GM19240 (cell line): ENCODE data around the gene SLC22A7.

Source experiments
- DNase-seq: peaks from one replicate; pipeline ENCODE4 v3.0.0; 2011; ENCODE audit warnings: low spot score; ENCODE audit not compliant: insufficient read length

SLC22A7 gene

GRCh38 chr6:43297644-43298564 is at the start of gene SLC22A7:
Gene SLC22A7 (plus strand): TSS chr6:43298260. CDS start chr6:43298359, 99 bp downstream.
- DNase-seq, result no peak

GRCh38 chr6:43248791-43249190 is 49.3 kb upstream of the SLC22A7 start:
- DNase-seq, result no peak

DNA sequence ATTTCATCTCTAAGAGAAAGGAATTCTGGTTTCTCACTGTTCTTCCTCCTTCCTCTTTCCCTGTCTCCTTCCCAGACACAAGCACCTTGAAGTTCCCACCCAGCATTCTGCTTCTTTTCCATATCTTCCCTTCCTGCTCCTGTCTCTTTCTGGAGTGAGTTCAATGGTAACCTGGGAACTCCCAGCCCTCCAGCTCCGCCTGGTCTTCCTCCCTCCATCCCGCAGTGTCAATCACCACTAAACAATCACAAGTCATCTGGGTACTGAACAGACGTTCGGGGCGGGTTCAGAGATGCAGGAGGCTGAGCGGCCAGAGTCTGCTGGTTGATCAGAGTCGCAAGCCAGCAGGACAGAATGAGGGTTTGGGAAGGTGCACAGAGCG is 47.1 kb upstream of the SLC22A7 start:
- DNase-seq, result no peak

DNA sequence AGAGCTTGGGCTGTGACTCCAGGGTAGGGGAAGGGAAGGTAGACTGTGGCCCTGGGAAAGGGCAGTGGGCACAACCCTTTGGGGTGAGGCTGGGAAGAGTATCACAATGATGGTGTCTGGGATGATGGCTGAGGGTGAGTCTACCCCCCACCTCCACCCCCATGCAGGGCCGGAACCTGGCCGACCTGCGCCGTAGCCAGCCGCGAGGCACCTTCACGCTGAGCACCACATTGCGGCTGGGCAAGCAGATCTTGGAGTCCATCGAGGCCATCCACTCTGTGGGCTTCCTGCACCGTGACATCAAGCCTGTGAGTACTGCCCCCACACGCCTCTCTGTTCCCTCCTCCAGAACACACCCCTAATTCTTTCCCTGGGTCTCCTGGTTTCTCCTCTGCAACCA is 44.7 kb upstream of the SLC22A7 start:
- DNase-seq, result no peak

GRCh38 chr6:43254138-43254817 is 43.8 kb upstream of the SLC22A7 start:
- DNase-seq, result no peak

GRCh38 chr6:43254846-43255245 is 43.2 kb upstream of the SLC22A7 start:
- DNase-seq, result no peak

- no peak for DNase-seq
Observed at GRCh38 chr6:43255408-43256054, 42.5 kb upstream of the SLC22A7 start.

- DNase-seq, result no peak
Observed at GRCh38 chr6:43256670-43257366, 41.2 kb upstream of the SLC22A7 start.

- DNase-seq, result no peak
Observed at GRCh38 chr6:43257367-43258145, 40.5 kb upstream of the SLC22A7 start.

- no peak for DNase-seq
Observed at GRCh38 chr6:43258180-43258579, 39.9 kb upstream of the SLC22A7 start.

GRCh38 chr6:43258807-43259686 is 39.0 kb upstream of the SLC22A7 start:
- DNase-seq, result no peak

- DNase-seq, result no peak
Observed at GRCh38 chr6:43260791-43261190, 37.3 kb upstream of the SLC22A7 start.

- no peak for DNase-seq
Observed at GRCh38 chr6:43261198-43261597, 36.9 kb upstream of the SLC22A7 start.

DNA sequence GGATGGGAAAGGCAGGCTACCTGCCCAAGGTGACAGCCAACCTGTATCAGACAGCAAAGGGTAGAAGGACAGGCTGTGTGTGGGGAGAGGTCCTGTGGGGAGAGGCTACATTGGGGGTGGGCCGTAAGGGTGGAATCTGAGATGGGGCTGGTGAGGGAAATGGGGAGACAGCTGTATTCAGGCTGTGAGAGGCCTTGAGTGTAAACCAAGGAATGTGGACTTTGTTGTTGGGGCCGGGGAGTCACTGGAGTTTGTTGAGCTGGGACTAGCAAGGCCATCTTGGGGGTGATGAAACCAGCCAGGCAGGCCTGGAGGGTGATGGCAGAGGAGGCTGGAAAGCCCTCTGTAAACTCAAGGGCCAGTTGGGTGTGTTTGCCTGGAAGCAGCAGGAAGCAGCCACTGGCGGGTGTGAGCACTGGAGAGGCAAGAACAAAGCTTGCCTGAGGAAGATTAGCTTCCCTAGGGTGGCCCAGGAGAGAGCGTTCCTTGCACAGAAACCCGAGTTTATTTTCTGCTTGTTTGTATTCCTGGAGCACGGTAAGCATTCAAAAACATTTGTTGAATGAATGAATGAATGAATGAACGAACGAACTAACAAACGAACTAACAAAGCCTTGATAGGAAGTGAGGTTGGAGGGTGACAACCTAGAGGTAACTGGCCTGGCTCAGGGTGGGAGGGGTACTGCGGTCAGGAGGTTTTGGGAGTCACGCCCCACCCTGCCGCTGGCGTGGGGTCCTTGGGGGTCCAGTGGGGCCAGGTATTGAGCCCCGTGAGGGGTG is 35.9 kb upstream of the SLC22A7 start:
- DNase-seq, result no peak

- no peak for DNase-seq
Observed at GRCh38 chr6:43262780-43263313, 35.2 kb upstream of the SLC22A7 start.

GRCh38 chr6:43263314-43264178 is 34.5 kb upstream of the SLC22A7 start:
- peak; percentile 94 for DNase-seq

DNA sequence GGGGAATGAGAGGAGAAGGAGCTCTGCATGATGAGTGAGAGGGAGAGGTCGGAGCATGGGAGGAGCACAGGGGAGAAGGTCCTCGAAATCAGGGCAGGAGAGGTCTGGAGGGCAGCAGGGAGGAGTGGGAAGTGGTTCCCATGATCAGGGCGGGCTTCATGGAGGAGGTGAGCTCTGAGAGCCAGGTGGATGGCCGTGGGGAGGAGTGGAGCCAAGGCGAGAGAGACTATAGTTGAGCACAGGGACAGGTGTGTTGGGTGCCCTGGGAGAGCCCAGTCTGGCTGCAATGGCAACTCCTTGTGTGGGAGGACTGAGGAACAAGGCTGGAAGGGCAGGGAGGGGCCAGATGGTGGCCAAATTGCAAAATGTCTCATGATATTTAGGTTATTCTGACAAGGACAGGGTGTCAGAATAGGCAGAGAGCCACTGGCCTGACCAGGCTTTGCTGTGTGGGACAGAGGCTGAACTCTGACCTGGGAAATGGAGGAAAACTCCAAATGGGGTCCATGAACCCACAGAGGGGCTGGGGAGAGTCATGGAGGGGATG is 33.4 kb upstream of the SLC22A7 start:
- no peak for DNase-seq
